ENCODE data around the gene STON1.
"Not testable (repeated sequence)": the region's sequence is repeated elsewhere in the genome, so short reads cannot be mapped to it uniquely, and the experiment has no call there.

Gene STON1, protein sequence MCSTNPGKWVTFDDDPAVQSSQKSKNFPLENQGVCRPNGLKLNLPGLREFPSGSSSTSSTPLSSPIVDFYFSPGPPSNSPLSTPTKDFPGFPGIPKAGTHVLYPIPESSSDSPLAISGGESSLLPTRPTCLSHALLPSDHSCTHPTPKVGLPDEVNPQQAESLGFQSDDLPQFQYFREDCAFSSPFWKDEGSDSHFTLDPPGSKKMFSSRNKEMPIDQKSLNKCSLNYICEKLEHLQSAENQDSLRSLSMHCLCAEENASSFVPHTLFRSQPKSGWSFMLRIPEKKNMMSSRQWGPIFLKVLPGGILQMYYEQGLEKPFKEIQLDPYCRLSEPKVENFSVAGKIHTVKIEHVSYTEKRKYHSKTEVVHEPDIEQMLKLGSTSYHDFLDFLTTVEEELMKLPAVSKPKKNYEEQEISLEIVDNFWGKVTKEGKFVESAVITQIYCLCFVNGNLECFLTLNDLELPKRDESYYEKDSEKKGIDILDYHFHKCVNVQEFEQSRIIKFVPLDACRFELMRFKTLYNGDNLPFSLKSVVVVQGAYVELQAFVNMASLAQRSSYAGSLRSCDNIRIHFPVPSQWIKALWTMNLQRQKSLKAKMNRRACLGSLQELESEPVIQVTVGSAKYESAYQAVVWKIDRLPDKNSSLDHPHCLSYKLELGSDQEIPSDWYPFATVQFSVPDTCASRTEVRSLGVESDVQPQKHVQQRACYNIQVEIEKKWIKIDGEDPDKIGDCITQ
- 1.3 to 2.9 (median 1.7) reads per million in 4 experiments for total RNA-seq

DNA sequence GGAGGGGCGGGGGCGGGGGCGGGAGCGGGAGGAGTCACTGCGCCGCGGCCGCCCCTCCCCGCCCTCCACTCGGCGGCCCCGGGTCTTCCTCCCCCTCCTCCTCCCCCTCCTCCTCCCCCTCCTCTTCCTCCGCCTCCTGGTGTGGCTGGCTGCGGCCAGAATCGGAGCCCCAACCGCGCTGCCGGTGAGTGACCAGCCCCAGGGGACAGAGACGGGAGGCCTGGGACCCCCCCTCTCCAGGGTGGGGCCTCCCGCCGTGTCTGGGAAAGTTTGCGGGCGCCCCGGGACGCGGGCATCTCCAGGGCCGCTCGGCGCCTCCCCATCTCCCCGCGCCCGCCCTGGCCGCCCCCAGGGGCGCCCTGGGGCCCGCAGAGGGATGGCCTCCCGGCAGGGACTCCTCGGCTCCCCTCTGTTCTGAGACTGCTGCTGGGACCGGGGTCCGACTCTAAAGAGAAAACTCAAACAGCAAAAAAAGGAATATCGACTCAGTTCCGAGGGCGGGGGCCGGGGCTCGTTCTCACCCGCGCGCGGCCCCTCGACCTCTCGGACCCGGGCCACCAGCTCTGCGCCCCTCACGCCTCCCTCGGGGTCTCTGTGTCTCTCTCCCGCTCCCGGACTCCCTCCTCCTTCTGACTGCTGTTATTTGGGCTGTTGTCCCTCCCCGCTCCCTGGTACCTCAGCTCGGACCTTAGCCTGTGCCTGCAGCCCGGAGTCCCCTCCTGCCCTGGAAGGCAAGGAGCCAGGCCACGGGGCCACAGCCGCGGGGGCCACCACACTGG, at the start of gene STON1:
TSS of gene STON1 (plus strand) at position 122 of the 779 bp plus-strand sequence. CDS start 50,480 bp downstream, outside the sequence.
- DNase-seq = no peak

DNA sequence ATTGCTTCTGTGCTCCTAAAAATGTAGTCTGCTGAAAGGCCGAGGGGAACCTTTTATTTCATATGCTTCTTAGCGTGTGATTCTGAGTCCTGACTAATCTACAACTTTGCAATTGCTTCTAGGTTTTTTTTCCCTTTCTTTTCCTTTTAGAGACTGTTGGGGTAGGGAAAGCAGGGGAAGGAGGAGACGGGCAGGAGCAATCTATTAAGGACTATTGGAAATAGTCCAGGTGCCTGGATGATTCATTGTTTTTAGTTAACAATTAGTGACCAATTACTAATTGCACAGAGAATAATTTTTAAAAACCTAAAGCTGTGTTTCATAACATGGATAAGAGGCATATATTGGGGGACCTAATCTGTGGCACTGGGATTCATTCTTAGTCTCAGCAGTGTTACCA, 49.4 kb upstream of the STON1 start:
- DNase-seq = no peak

DNA sequence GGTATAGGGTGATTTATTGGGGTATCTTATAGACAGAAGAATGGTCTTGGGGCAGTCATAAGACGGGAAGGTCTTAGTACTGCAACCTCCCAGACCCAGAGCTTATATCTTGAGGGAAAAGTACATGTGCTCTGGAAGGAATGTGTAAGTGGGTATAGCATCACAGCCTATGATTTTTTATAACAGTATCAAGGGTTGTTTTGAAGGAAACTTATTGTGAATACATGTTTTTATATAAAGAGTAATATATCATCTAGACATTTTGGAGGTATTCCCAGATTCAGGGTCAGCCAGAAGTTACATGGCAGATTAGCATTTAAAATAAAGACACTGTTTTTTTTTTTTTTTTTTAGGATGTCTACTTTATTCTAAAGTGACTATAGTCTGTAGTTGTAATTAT, 47.6 kb upstream of the STON1 start:
- no peak for DNase-seq

DNA sequence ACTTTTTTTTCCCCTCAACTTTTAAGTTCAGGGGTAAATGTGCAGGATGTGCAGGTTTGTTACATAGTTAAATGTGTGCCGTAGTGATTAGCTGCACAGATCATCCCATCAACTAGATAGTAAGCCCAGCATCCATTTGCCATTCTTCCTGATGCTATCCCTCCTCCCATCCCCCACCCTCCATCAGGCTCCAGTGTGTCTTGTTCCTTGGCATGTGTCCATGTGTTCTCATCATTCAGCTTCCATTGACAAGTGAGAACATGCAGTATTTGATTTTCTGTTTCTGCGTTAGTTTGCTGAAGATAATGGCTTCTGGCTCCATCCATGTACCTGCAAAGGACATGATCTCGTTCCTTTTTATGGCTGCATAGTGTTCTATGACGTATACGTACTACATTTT, 47.2 kb upstream of the STON1 start:
- DNase-seq = no peak

DNA sequence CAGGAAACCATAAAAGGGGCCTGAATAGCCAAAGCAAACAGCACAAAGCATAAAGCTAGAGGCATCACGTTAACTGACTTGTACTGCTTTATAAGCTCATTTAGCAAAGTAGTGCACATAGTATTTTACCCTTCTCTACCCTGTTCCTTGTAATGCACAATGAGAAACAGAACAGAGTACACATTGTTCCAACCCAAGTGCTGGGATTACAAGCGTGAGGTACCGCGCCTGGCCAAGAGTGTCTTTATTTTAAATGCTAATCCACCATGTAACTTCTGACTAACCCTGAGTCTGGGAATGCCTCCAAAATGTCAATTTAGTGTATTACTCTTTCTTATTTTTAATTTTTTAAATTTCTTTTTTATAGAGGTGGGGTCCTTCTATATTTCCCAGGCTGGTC, 46.4 kb upstream of the STON1 start:
- no peak for DNase-seq

DNA sequence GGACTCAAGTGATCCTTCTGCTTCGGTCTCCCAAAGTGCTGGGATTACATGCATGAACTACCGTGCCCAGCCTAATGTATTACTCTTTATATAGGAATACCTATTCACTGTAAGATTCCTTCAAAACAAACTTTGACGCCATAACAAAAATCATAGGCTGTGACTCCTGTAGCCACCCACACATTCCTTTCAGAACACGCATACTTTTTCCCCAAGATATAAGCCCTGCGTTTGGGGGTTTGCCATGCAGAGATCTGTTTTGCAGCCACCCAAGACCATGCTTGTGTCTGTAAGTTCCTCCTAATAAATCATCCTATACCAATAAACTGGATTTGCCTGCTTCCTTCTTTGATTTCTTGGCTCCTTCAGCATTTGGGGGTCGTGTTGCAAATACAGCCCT, 46.0 kb upstream of the STON1 start:
- DNase-seq = no peak

DNA sequence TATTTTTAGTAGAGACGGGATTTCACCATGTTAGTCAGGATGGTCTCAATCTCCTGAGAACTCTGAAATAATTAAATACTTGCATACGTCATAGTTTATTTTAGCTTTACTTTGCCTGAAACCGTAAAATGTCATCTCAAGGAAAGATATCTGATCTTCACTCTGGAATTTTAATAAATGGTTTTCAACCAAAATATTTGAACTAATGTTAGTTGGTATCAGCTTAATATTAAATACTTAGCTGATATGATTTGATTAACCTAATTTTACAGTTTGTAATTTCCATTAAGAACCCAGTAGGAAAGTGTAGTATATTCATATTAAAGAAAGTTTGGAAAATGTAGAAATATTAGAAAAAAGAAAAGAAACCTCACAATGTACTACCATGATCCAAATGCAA, 41.4 kb upstream of the STON1 start:
- no peak for DNase-seq

DNA sequence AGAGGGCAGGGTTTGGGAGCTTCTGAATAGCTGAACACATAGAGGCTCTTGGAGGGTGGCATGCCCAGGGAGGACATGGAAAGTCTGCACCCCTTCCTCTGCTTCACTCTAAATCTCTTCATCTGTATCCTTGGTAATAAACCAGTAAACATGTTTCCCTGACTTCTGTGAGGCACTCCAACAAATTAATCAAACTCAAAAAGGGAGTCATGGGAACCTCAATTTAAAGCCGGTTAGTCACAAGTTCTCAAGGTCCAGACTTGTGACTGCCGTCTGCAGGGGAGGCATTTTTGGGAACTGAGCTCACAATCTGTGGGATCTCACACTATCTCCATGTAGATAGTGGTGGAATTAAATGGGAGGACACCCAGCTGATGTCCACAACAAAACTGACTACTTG, 33.1 kb upstream of the STON1 start:
- no peak for DNase-seq

DNA sequence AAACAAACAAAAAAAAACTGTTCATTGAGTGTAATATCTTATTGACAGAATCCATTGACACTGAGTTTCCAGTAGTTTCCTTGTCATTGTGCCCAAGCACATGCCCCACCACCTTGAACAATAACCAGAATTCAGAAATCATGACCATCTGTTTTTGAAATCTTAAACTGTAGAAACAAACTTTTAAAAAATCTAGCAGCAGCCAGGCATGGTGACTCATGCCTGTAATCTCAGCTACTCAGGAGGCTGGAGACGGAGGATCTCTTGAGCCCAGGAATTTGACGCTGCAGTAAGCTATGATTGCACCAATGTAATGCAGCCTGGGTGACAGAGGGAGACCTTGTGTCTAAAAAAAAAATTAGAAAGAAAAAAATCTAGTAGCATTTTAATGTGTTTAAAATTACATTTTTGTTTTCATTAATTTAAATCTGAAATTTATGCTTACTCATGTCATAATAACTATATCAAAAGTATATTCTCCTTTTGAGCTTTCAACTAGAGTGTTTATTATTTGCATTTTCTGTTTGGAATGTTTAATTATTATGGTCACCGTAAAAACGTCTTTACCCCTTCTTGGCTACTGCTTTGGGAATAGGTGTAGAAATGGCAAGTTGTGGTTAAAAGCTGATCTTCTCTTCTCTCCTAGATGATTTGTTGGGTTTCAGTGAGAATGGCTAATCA, 25.2 kb upstream of the STON1 start:
- no peak for DNase-seq

DNA sequence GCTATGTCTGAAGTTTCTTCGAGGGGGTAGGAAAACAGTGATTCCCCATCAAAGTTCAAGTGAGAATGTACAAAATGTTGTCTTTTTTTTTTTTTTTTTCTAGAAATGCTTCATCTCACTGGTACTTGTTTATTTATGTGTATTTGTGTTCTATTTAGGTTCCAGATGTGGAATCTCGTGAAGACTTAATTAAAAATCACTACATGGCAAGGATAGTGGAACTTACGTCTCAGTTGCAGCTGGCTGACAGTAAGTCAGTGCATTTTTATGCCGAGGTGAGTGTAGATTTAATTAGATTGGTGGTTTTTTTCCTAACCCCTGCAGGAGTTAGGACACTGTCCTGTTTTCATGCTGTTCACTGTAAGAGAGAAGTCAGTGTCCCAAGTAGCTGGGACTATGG, 22.8 kb upstream of the STON1 start:
- no peak for DNase-seq

DNA sequence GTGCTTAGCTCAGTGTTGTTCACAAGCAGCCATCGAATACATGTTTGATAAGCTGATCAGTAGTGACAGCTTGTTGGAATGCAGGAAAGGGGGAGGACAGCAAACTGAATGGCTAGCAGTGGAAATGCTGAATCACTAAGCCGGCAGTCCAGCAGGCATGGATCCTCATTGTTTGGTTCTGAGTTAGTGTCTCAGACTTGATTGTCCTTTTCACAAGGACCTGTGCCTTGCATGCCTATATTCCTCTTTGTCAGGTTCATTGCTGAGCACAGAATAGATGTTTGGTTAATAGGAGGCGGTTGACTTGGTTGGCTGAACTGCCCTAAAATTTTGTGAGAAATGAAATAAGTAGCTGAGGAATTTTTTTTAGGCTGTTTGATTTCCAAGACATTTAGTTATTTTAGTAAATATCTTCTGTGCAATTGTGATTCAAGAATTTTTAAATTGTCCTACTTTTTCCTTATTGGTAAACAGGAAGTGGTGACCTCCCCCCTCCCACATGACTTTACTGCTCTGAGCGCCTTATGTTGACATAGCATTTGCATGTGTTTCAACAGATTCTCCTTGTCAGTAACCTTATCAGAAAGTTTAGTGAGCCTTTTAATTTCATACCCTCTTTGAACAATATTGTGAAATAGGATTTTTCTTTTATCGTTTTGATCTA, 21.4 kb upstream of the STON1 start:
- DNase-seq = no peak

DNA sequence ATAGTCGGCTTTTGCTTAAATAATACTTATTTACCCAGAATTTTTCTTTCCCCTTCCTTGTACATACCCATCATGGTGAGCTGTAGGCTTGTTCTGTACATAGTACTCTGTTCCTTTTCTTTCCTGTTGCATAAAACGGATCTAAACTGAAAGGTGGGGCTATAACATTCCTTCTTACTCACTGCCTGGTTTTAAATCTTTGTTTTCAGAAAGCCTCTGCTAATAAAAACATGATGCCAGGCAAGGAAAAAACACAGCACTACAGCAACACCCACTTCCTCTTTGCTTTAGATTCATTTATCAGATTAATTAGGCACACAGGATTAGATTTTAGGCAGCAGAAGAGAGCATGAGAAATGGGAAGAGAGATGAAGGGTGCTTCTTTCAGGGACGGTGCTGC, 19.6 kb upstream of the STON1 start:
- no peak for DNase-seq

DNA sequence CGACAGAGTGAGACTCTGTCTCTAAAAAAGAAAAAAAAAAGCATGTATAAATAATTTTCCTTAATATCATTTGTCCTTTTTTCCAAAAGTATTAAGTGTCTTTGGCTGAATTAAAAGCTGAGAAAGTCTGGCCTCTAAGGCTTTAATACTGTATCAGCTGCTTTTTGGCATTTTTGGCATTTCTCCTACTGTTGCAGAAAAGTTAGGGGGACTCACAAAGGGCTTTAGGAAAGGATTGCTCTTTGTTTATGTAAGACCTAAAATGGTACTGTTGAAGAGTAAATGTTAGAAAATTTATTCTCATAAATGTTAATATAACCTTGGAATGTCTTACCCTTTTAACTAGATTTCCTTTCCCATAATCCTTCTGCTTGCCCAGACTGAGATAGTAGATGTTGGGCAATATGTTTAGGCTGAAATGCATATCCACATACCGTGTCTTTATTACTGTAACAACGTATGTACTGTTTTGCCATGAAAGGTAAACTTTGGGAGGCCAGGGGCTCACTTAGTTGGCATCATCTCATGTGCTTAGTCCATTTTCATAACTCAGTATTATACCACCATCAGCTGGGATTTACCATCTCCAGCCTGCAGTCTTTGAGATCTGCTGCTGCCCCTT, 18.0 kb upstream of the STON1 start:
- DNase-seq = no peak

DNA sequence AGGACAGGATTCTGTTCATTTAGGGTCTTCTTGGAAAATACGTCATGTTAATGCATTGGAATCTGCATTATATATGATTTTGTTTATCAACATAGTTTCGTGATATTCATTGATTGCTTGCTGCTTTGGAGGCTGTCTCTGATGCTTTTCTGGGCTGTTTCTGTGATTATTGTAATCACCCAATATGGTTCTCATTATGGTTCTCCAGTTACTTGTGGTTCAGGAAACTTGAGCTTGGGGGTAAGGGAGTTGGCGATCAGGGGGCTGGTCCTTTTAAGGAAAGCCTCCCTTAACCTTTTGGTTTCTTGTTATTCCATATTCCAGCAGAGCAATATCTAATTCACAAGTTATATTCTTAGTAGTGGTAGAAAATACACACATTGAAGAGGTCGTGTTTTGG, 17.4 kb upstream of the STON1 start:
- DNase-seq = no peak

DNA sequence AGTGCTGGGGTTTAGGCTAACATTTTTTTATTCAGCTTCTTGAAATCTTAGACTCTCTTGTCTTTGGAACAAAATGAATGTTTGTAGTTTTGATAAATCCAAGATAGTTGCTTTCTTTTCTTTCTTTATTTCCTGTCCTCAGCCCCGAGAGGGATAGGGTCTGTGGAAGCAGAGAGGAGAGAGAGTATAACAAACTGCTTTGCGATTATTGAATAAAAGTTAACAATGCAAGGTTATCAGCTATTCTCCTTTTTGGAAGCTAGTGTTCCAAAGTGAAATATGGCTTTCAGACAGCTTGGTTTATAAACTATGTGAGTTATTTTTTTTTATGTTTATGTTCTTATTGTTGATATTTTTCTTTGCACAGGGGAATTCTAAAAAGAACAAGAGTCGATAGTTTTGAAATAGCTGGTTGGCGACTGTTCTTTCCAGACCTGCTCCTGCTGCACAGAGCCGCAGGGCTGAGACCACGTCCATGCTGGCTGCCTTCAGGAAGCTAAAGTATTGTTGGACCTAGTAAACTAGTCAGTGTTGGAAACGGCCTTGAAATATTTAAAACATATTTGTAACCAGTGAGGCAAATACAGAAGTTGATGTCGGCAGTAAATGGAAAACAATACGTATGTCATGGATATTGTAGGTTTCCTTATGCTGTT, 15.5 kb upstream of the STON1 start:
- no peak for DNase-seq

DNA sequence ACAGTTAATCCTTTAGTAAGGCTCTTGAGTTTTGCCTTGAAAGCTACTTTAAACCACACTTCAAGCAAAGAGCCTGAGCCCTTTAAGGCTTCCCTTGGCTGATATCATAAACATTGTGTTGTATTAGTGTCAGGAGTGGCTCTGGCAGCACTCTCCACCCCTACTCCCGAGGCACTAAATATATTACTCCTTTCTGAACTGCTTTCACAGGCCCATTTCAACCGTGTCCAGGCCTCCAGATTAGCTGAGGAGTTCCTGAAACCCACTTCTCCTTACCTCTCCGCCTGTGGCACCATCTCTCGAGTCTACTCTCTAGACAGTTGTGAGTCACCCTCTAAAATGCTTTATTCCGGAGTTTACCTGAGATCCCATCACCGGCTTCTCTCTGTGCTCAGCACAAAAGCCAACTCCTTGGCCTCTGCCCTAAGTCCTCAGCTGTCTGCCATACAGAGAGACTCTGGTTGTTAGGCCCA, 14.4 kb upstream of the STON1 start:
- no peak for DNase-seq

DNA sequence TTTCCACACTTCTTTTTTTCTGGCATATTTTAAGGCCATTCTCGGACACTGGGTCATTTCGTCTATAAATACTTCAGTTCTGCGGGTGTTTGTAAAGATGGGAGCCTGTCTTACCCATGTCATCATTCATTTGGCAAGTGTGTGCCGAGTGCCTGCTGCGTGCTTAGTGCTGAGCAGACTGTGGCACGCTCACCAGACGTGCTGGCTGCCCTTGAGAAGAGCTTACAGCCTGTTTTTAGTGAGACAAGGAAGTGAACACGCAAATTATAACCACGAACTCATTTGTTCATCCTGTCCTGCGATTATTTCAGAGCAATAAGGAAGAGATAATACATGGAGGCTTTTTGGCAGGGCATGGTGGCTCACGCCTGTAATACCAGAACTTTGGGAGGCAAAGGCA, 10.4 kb upstream of the STON1 start:
- no peak for DNase-seq

DNA sequence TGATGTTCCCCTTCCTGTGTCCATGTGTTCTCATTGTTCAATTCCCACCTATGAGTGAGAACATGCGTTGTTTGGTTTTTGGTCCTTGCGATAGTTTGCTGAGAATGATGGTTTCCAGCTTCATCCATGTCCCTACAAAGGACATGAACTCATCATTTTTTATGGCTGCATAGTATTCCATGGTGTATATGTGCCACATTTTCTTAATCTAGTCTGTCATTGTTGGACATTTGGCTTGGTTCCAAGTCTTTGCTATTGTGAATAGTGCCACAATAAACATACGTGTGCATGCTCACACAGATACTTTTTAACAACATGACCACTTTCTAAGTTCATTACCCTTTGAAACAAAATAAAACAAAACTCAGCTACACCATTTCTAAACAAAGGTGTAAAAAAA, 5.2 kb upstream of the STON1 start:
- DNase-seq = not testable (repeated sequence)

DNA sequence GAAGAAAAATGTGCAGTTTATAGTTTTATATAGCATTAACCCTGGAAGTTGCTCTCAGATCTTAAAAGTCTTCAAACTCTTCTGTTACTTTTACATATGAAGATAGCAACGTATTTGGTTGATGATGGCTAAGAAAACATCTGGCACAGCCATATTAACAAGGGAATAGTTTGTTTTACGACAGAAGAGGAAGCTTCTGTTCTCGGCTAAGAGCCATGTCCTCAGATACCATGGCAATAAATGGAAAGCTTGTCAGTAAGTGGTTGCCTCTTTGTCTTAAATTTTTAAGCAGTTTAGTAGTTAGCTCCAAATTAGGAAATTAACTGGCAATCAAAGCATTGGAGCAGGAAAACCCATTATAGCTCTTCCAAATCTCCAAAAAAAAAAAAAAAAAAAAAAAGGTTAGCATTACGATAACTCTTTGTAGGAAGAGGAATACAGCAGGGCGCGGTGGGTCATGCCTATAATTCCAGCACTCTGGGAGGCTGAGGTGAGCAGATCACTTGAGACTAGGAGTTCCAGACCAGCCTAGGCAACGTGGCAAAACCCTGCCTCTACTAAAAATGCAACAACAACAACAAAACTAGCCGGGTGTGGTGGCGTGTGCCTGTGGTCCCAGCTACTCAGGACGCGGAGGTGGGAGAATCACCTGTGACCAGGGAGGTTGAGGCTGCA, 4.5 kb upstream of the STON1 start:
- no peak for DNase-seq

DNA sequence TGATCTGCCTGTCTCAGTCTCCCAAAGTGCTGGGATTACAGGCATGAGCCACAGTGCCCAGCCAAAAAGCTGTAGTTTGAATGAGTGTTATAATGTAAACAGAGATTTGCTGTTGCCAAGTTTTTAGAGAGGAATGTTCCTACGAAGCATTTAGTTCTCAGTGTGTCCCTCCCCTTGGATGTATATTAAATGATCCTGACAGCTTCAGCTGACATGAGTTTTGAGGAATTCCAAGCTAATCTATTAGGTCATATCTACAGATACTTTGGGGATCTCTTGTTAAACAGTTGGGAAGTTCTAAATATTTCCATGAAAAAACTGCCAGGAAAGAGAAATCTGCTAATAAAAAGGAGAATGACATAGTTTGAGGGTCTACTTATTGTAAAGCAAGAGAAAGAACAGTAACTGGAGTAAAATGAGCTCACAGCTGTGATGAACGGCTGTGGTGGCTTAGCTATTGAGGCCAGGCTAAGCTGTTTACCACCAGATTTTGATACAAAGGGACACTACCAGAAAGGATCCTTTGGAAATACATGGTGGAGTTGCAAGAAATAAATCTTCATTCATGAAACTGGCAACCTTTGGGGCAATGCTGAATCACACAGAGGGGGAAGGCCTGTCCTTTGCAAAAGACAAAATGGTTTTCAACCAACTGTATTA, 2.6 kb upstream of the STON1 start:
- DNase-seq = no peak

Measured in effector CD8-positive, alpha-beta T cell (primary cell).